ENCODE measurements around the gene TBC1D5. TPM values are rescaled to one million over a fixed set of nuclear protein-coding genes. Genes with fewer than 3 reads are reported as not detected.

TBC1D5 gene
- total RNA-seq, 1 donor from 2014 or later: 106 TPM

GRCh38 chr3:17207019-17207418, 535.4 kb downstream of the TBC1D5 start:
- CTCF ChIA-PET: interaction anchor here (1.5 kb wide), 1 partner anchor 25 kb away, joined by 3 read pairs; no protein-coding TSS in a partner anchor
- TF ChIP-seq, protein P1, sequence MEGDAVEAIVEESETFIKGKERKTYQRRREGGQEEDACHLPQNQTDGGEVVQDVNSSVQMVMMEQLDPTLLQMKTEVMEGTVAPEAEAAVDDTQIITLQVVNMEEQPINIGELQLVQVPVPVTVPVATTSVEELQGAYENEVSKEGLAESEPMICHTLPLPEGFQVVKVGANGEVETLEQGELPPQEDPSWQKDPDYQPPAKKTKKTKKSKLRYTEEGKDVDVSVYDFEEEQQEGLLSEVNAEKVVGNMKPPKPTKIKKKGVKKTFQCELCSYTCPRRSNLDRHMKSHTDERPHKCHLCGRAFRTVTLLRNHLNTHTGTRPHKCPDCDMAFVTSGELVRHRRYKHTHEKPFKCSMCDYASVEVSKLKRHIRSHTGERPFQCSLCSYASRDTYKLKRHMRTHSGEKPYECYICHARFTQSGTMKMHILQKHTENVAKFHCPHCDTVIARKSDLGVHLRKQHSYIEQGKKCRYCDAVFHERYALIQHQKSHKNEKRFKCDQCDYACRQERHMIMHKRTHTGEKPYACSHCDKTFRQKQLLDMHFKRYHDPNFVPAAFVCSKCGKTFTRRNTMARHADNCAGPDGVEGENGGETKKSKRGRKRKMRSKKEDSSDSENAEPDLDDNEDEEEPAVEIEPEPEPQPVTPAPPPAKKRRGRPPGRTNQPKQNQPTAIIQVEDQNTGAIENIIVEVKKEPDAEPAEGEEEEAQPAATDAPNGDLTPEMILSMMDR (IDR thresholded peaks at IDR 0.05): no peak
- Mint-ChIP-seq H3K4me3 (no peak overlapping the region), H3K27me3 (no peaks in the 10 kb centered on the region), H3K4me1 (peaks cover under 1% of the 10 kb centered on the region), H3K27ac (no peak overlapping the region), H3K36me3 (ENCODE audit: low read depth) (peaks cover 78% of the 10 kb centered on the region), H3K9me3 (peaks cover 17% of the 10 kb centered on the region)
- POLR2A ChIA-PET: interaction anchor here (0.6 kb wide), 1 partner anchor 21 kb away, joined by 3 read pairs; no protein-coding TSS in a partner anchor
- no peak for DNase-seq
- intact Hi-C loops (cut with micrococcal nuclease): no loop called here
- no peak for ATAC-seq (ENCODE audit: low read depth)

DNA sequence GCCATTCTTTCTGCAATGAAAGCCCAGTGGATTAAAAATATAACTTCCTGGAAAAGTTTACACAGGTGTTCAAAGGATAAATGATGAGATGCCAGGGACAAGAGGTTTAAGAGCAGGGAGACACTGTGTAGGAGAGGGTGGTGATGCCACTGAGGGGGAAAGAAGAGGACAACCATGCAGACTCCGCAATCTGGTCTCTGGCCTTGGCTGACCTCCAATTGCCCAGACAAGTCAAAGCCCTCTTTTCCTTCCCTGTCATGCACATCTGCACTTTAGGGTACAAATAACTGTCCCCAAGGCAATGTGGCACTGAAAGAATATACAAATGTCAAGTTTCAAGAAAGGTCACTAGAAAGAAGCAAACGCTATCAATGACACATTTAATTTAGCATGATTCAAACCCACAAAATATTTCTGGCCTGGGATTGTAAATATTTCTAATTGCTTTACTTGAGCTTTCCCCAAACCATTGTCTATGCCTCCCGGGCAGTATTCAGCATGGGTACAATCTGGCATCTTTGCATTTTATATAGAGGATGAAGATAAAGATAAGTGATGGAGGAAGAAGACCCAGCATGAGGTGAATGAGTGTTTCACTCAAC, 538.3 kb downstream of the TBC1D5 start:
- intact Hi-C loops (cut with micrococcal nuclease): no loop called here
- H3K27ac Mint-ChIP-seq: no peak overlapping the region
- ATAC-seq (ENCODE audit: low read depth) (no peak), DNase-seq (no peak)
- H3K4me3 Mint-ChIP-seq: no peak overlapping the region
- TF ChIP-seq, protein P1 (IDR thresholded peaks at IDR 0.05): no peak
- peaks cover 22% of the 10 kb centered on the region for H3K9me3 Mint-ChIP-seq
- peaks cover 74% of the 10 kb centered on the region for H3K36me3 Mint-ChIP-seq (ENCODE audit: low read depth)
- H3K27me3 Mint-ChIP-seq: no peaks in the 10 kb centered on the region
- ChIA-PET POLR2A (no interaction called here), CTCF (no interaction called here)
- H3K4me1 Mint-ChIP-seq: peaks cover 5% of the 10 kb centered on the region

GRCh38 chr3:17201538-17201937, 540.9 kb downstream of the TBC1D5 start:
- Mint-ChIP-seq H3K9me3 (peaks cover 22% of the 10 kb centered on the region), H3K27ac (no peak overlapping the region), H3K27me3 (no peaks in the 10 kb centered on the region), H3K4me3 (no peak overlapping the region), H3K36me3 (ENCODE audit: low read depth) (peaks cover 63% of the 10 kb centered on the region), H3K4me1 (peaks cover 10% of the 10 kb centered on the region)
- DNase-seq (no peak), ATAC-seq (ENCODE audit: low read depth) (no peak)
- intact Hi-C loops (cut with micrococcal nuclease): no loop called here
- CTCF ChIA-PET: no interaction called here
- TF ChIP-seq, protein P1 (IDR thresholded peaks at IDR 0.05): no peak
- POLR2A ChIA-PET: no interaction called here

DNA sequence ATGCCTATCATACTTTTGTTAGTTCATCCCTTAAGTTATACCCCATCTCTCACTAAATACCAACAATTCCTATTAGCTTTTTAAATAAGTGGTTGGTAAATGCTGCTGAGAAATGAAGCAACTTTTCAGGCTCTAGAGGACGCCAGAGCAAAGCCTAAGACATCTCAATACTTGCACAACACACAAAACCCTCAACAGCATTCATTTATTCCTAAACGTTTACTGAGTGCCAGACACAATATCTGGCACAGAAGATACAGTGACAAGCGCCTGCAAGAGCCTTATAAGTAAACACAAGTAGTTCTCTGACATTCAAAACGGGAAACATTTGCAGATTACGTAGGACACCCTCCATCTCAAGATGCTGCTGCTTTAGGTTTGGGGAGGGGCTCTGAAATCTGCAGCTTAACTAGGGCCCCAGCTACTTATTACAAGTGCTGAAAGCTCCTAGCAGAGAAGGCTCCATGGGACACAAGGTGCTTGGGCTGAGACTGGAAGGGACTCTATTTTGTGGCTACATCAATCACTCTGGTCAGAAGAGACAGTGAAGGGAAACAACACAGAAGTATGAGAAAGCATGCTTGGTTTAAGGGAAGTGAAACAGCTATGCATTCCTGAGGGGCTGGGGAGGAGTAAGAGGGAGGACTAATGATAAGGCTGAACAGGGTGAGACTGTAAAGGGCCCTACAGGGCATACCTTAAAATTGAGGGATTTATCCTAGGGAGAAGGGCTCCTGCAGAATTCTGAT, 546.4 kb downstream of the TBC1D5 start:
- Mint-ChIP-seq H3K36me3 (ENCODE audit: low read depth) (peaks cover 18% of the 10 kb centered on the region), H3K4me3 (peak overlapping the region; percentile 56), H3K9me3 (no peaks in the 10 kb centered on the region), H3K4me1 (peaks cover 44% of the 10 kb centered on the region), H3K27me3 (no peaks in the 10 kb centered on the region), H3K27ac (peak overlapping the region; percentile 91)
- TF ChIP-seq, protein P1 (IDR thresholded peaks at IDR 0.05): no peak
- peak; percentile 86 for ATAC-seq (ENCODE audit: low read depth)
- POLR2A ChIA-PET: interaction anchor here (2.4 kb wide), 1 partner anchor 312 kb away, joined by 10 read pairs; the partner anchor contains the start of gene PLCL2
- peak; percentile 22 for DNase-seq
- intact Hi-C loops (cut with micrococcal nuclease): loop anchor here (1.0 to 10.0 kb wide), 6 partner anchors 10 to 821 kb away; partner anchors contain the start of gene PLCL2
- CTCF ChIA-PET: interaction anchor here (1.1 to 2.1 kb wide), 3 partner anchors 36 to 367 kb away, joined by 3 to 7 read pairs (median 7); partner anchors contain the start of gene PLCL2

DNA sequence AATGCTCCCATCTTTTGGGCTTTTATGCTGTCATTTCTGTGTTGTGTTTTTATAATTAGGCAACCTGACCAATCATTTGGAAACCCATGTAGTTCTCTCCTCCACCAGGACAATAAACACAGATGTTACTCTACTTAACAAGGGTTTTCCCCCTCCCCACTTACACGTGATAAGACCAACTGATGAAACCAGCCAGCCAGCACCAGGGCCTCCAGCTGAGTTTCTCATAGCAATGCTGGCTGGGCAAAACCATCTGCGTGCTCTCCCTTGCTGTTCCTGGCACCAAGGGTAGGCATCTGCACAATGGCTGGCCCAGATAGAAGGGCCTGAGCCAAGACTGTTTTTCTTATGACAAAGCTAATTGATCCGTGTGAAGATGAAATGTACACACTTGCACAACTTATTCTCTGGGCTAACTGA, 547.2 kb downstream of the TBC1D5 start:
- ChIA-PET POLR2A (interaction anchor here (2.4 kb wide), 1 partner anchor 311 kb away, joined by 10 read pairs; the partner anchor contains the start of gene PLCL2), CTCF (interaction anchor here (1.1 to 2.1 kb wide), 3 partner anchors 37 to 366 kb away, joined by 3 to 7 read pairs (median 7); partner anchors contain the start of gene PLCL2)
- Mint-ChIP-seq H3K4me1 (peaks cover 52% of the 10 kb centered on the region), H3K9me3 (no peaks in the 10 kb centered on the region), H3K4me3 (peak overlapping the region; percentile 59), H3K36me3 (ENCODE audit: low read depth) (peaks cover 18% of the 10 kb centered on the region), H3K27ac (peak overlapping the region; percentile 91), H3K27me3 (no peaks in the 10 kb centered on the region)
- intact Hi-C loops (cut with micrococcal nuclease): loop anchor here (1.0 to 10.0 kb wide), 5 partner anchors 9 to 820 kb away; no protein-coding TSS in a partner anchor
- TF ChIP-seq, protein P1 (IDR thresholded peaks at IDR 0.05): no peak
- peak; percentile 79 for ATAC-seq (ENCODE audit: low read depth)
- peak; percentile 26 for DNase-seq

Measured in activated B cell treated with CpG ODN at 0.5 μM for 24 hours (primary cell).